Vagina (tissue), 2 donors: Measurements from ENCODE around the gene SLF1.

Source experiments
- CTCF ChIP-seq, 3 experiments: fragments of 450-650 bp in 2 of 3; fragments of 200-600 bp in 1 of 3; sonication (generic) in 1 of 3; IDR thresholded peaks; one replicate each; pipeline ENCODE4 v1.5.1; 2017 to 2019; ENCODE audit warnings: antibody characterized with exemption in 3 of 3, mild to moderate bottlenecking in 2 of 3, moderate library complexity in 2 of 3
- POLR2A ChIP-seq, 2 donors: fragments of 450-650 bp; IDR thresholded peaks; one replicate each; pipeline ENCODE4 v1.6.1; 2017; ENCODE audit warnings: antibody characterized with exemption in 2 of 2, mild to moderate bottlenecking in 2 of 2, moderate library complexity in 2 of 2
- POLR2AphosphoS5 ChIP-seq, 2 donors: sonication (generic); formaldehyde crosslinking; IDR thresholded peaks; one replicate each; pipeline ENCODE4 v1.9.0; 2017; ENCODE audit warnings: antibody characterized with exemption in 2 of 2, mild to moderate bottlenecking in 2 of 2, low read depth in 1 of 2; ENCODE audit not compliant: insufficient read depth in 1 of 2

DNA sequence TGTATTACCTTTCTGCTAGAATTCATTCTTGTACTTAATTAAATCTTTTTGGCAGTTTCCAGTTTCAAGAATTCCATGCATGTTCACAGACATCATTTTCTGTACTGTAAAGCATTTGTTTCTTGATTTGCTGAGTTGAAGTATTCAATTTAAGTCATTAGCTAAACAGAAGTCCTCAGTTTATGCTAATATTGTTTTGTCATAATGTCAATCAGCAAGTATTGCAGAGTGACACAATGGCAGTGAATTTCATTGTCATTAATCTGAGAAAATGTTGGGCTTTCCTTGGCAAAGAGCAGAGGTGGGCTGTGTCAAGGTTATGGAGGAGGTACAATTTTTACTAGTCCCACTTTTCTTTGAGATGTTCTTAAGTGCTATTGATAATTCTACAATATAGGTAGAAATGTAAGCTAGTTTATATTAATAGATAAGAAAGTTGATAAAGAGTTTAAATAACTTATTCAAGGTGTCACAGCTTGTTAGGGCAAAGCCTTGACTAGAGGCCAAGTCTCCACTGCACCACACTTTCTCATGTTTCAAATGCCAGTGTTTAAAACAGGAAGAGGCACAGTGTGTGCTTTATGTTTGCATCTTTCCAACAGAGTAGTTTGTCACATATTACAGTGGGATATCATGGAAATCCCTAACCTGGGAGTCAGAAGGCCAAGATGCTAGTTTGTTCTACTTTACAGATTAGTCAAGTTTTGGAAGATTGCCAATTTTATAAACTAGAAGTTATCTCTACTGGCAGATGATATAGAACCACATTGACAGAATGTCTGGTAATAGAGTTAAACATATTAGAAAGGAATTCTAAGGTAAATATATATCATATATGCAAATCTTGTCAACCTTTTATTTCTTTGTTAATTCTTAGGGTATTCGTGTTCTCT, 56.3 kb downstream of the SLF1 start:
- TF ChIP-seq CTCF (IDR thresholded peaks at IDR 0.05) (no peak), POLR2AphosphoS5 (IDR thresholded peaks at IDR 0.05; ENCODE audit: insufficient read depth in 1 of 2, low read depth in 1 of 2) (no peak), POLR2A (IDR thresholded peaks at IDR 0.05) (no peak)
